SU-DHL-6 (cell line): Measurements from ENCODE around the gene IGF2R.

Source experiments
- CTCF ChIP-seq: fragments of 200-600 bp; sonication (generic); IDR thresholded peaks from one replicate; pipeline ENCODE4 v1.5.1; 2017; ENCODE audit warnings: antibody characterized with exemption, mild to moderate bottlenecking, low read length, moderate library complexity; ENCODE audit not compliant: insufficient read depth, poor library complexity, severe bottlenecking
- EZH2phosphoT487 ChIP-seq: fragments of 200-600 bp; sonication (generic), shearing (Covaris generic); conservative IDR thresholded peaks from 2 replicates; pipeline ENCODE4 v1.6.1; 2018; ENCODE audit warnings: mild to moderate bottlenecking, antibody characterized with exemption, low read length, moderate library complexity, mixed read lengths

GRCh38 chr6:160055813-160056212 is 86.9 kb downstream of the IGF2R start:
- TF ChIP-seq CTCF (no peak), EZH2phosphoT487 (no peak)
